Activated T-cell treated with anti-CD3 and anti-CD28 coated beads for 1 hour (primary cell): ENCODE results near the gene SLC41A1.

Experiments used
- DNase-seq: peaks from one replicate; pipeline ENCODE4 v3.0.0-alpha.2; 2020; ENCODE audit warnings: low read depth

SLC41A1 gene

GRCh38 chr1:205822397-205822796 lies 9.4 kb upstream of the SLC41A1 start:
- no peak for DNase-seq

- DNase-seq, result no peak
These were observed 5.0 kb upstream of the SLC41A1 start for GRCh38 chr1:205817988-205818387.

- DNase-seq, result no peak
These were observed 4.4 kb upstream of the SLC41A1 start for GRCh38 chr1:205817364-205817763.

- DNase-seq, result no peak
These were observed 709 bp upstream of the SLC41A1 start for GRCh38 chr1:205813755-205814058.

- DNase-seq, result no peak
These were observed 624 bp downstream of the SLC41A1 start for GRCh38 chr1:205812271-205812877.

GRCh38 chr1:205811660-205812059 lies 1.3 kb downstream of the SLC41A1 start:
- DNase-seq, result no peak

GRCh38 chr1:205810448-205811157 lies 2.4 kb downstream of the SLC41A1 start:
- DNase-seq, result no peak

- DNase-seq, result no peak
These were observed 3.1 kb downstream of the SLC41A1 start for GRCh38 chr1:205809942-205810345.

- no peak for DNase-seq
These were observed 3.5 kb downstream of the SLC41A1 start for GRCh38 chr1:205809469-205809868.

GRCh38 chr1:205805082-205805711 lies 7.8 kb downstream of the SLC41A1 start:
- DNase-seq, result no peak

GRCh38 chr1:205804605-205805004 lies 8.4 kb downstream of the SLC41A1 start:
- no peak for DNase-seq

- DNase-seq, result no peak
These were observed 9.0 kb downstream of the SLC41A1 start for GRCh38 chr1:205803986-205804385.

- no peak for DNase-seq
These were observed 10.9 kb downstream of the SLC41A1 start for GRCh38 chr1:205802060-205802459.

- DNase-seq, result no peak
These were observed 11.9 kb downstream of the SLC41A1 start for GRCh38 chr1:205800981-205801703.

- DNase-seq, result no peak
These were observed 12.6 kb downstream of the SLC41A1 start for GRCh38 chr1:205800427-205800826.

- DNase-seq, result no peak
These were observed 14.4 kb downstream of the SLC41A1 start for GRCh38 chr1:205798577-205798976.

- DNase-seq, result no peak
These were observed 15.8 kb downstream of the SLC41A1 start for GRCh38 chr1:205797168-205797567.

GRCh38 chr1:205794011-205794730 lies 18.8 kb downstream of the SLC41A1 start:
- DNase-seq, result no peak

- no peak for DNase-seq
These were observed 19.9 kb downstream of the SLC41A1 start for GRCh38 chr1:205792961-205793673.

GRCh38 chr1:205792481-205792881 lies 20.5 kb downstream of the SLC41A1 start:
- no peak for DNase-seq

- DNase-seq, result peak; percentile 53
These were observed 21.3 kb downstream of the SLC41A1 start for GRCh38 chr1:205791568-205792180.
